Prostate gland (tissue), 2 donors: ENCODE data around the gene LEKR1.

Source experiments
- POLR2A ChIP-seq: fragments of 450-650 bp; IDR thresholded peaks from one replicate; pipeline ENCODE4 v1.6.1; 2016; ENCODE audit warnings: antibody characterized with exemption, mild to moderate bottlenecking
- POLR2AphosphoS5 ChIP-seq: sonication (generic); formaldehyde crosslinking; IDR thresholded peaks from one replicate; pipeline ENCODE4 v1.6.1; 2017; ENCODE audit warnings: antibody characterized with exemption
- TF ChIP-seq, protein P1 (sequence below), 4 experiments: fragments of 200-600 bp in 2 of 4; fragments of 450-650 bp in 2 of 4; sonication (generic) in 2 of 4; IDR thresholded peaks; 1 replicate in 3 of 4; 2 replicates in 1 of 4; pipeline ENCODE4 v1.5.1; 2016 to 2019; ENCODE audit warnings: antibody characterized with exemption in 4 of 4, mild to moderate bottlenecking in 2 of 4, moderate library complexity in 2 of 4

DNA sequence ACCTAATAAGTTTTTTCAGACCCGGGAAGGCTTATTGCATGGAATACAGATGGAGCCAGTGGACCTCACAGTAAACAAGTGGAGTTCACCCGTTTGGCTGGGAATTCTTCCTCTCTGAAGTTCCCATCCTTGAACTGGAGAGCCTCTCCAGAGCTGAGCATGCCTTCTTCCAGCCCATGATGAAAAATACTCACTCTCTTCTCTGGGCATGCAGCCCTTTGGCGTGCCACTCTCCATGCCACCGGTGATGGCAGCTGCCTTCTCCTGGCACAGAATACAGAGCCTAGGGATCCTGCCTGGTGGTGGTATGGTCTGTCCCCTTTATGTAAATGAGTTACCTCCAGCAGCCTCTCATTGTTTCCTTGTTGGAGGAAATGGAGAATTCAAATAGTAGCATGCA, 150.8 kb downstream of the LEKR1 start:
- TF ChIP-seq POLR2AphosphoS5 (no peak), POLR2A (no peak)
- TF ChIP-seq, protein P1, sequence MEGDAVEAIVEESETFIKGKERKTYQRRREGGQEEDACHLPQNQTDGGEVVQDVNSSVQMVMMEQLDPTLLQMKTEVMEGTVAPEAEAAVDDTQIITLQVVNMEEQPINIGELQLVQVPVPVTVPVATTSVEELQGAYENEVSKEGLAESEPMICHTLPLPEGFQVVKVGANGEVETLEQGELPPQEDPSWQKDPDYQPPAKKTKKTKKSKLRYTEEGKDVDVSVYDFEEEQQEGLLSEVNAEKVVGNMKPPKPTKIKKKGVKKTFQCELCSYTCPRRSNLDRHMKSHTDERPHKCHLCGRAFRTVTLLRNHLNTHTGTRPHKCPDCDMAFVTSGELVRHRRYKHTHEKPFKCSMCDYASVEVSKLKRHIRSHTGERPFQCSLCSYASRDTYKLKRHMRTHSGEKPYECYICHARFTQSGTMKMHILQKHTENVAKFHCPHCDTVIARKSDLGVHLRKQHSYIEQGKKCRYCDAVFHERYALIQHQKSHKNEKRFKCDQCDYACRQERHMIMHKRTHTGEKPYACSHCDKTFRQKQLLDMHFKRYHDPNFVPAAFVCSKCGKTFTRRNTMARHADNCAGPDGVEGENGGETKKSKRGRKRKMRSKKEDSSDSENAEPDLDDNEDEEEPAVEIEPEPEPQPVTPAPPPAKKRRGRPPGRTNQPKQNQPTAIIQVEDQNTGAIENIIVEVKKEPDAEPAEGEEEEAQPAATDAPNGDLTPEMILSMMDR (IDR thresholded peaks at IDR 0.05), result no peak
